ENCODE results near the gene KBTBD4. TPM values are rescaled to one million over a fixed set of nuclear protein-coding genes. Genes with fewer than 3 reads are reported as not detected.

KBTBD4 gene
- total RNA-seq = 22.0 TPM

GRCh38 chr11:47578524-47579494 lies at the start of gene KBTBD4, which contains the start of gene NDUFS3:
TSS of gene KBTBD4 (minus strand) at chr11:47578970. CDS start at chr11:47578951, 19 bp downstream.
TSS of gene NDUFS3 (plus strand) at chr11:47579074. CDS start at chr11:47579092, 18 bp downstream.

DNA sequence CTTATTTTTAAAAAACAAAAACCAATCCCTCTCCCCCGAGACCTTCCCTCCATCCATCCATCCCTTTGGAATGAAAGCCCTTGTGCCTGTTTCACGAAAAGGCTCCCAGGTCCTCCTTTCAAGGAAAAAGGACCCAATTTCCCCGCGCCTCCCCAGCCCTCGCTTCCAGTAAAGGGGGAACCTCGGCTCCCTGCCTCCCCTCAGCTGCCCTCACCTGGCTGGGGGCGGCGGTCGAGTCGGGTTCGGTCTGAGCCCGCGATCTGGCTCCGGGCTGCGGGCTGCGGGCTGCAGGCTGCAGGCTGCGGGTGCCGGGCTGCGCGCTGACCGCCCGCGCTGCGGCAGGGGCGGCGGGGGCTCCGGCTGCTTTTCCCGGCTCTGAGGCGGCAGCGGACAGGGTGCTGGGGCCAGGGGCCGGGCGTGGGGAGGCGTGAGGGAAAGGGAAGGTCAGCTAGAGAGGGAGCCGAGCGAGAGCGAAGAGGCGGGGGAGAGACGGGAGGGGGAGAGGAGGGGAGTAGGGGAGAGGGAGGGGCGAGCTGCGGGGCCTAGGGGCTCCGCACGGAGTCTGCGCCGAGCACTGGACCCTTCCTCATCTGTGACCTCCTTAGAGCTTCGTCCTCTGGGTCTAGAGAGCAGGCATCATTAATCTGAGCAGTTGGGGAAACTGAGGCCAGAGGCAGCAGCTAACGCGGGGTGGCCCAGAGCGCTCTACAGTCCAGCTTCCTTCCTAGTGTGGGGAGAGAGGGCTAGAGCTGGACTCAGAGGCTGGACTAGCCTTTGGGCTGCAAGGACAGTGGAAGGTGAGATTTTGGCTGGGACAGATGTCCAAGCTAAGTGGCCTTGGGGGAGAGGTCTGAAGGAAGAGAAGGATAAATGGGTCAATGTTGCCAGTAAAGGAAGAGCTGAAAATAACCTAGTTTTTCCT lies 15.4 kb upstream of the KBTBD4 start, which contains the start of gene C1QTNF4:
C1QTNF4 (minus strand) TSS at position 478 of the 922 bp plus-strand sequence. CDS start 3,601 bp downstream, outside the sequence.

GRCh38 chr11:47586098-47586855 lies 7.5 kb upstream of the KBTBD4 start, which contains the start of gene FAM180B:
TSS of gene FAM180B (plus strand) at chr11:47586678. CDS start at chr11:47586769, 91 bp downstream.

GRCh38 chr11:47565340-47566148 lies 13.2 kb downstream of the KBTBD4 start, which contains the start of gene PTPMT1:
TSS of gene PTPMT1 (plus strand) at chr11:47565599. CDS start at chr11:47565623, 24 bp downstream.

DNA sequence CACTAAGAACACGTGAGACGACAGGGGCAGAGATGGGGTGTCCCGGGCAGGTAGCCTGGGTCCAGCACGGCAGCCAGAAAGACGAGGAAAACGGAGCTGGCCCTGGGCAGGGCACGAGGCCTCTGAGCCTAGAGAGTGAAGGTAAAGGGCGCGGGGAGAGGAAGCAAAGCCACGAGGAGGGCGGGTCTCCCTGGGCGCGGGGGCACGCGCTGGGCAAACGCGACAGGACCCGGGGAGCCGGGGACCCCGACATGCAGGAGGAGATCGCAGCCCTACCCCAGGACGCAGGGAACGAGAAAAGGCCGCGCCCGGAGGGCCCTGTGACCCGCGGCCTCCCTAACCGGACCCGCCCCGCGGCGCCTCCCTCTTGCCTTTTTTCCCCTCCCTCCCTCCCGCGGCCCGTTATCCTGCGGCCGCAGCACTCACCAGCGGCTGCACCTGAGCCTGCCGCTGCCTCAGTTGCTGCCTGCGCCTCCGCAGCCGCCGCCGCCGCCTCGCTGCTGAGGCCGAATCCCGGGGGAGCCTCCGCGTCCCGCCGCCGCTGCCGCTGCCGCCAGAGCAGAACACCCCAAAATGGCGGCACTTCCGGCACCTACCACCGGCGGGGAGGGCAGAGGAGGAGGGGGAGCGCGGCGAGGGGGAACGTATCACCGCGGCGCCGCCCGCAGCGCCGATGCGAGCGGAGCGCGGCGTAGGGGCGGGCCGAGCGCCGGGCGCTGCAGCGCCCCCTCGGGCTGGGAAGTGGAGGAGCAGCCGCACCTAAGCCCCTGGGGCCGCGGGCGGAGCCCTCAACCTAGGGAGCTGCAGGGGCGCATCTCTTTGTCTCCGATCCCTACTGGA lies 26.0 kb downstream of the KBTBD4 start, which contains the start of gene CELF1:
CELF1 (minus strand) TSS at position 567 of the 840 bp plus-strand sequence. CDS start 53,609 bp downstream, outside the sequence.

Small RNA genes within 50 kb of the gene (small RNA-seq; reads per million reads assigned to genes)
- not detected for gene RN7SL652P (ENCODE audit: low replicate concordance)
- not detected for gene RNU5E-10P (ENCODE audit: low replicate concordance)

Other genes with a start within 250 kb of the KBTBD4 start
- gene MYBPC3, start 226.3 kb downstream of the KBTBD4 start, total RNA-seq = 0.23 TPM
- 19.0 TPM for gene SPI1, start 200.4 kb downstream of the KBTBD4 start, total RNA-seq
- 60.7 TPM for gene SLC39A13, start 170.4 kb downstream of the KBTBD4 start, total RNA-seq
- gene PSMC3, start 152.5 kb downstream of the KBTBD4 start, total RNA-seq = 56.9 TPM
- gene RAPSN, start 129.8 kb downstream of the KBTBD4 start, total RNA-seq = 12.8 TPM
- 140 TPM for gene CELF1, start 25.8 kb downstream of the KBTBD4 start, total RNA-seq
- gene PTPMT1, start 13.4 kb downstream of the KBTBD4 start, total RNA-seq = 53.8 TPM
- 52.8 TPM for gene NDUFS3, start 104 bp upstream of the KBTBD4 start, total RNA-seq
- 0.70 TPM for gene FAM180B, start 7.7 kb upstream of the KBTBD4 start, total RNA-seq
- gene C1QTNF4, start 15.4 kb upstream of the KBTBD4 start, total RNA-seq = 9.6 TPM
- gene MTCH2, start 63.6 kb upstream of the KBTBD4 start, total RNA-seq = 49.9 TPM
- gene AGBL2, start 136.4 kb upstream of the KBTBD4 start, total RNA-seq = 4.4 TPM
- 141 TPM for gene FNBP4, start 188.4 kb upstream of the KBTBD4 start, total RNA-seq

Measured in metanephros (tissue), 2 donors.